Measurements from ENCODE around the gene SSH3.
"Not testable (repeated sequence)": the region's sequence is repeated elsewhere in the genome, so short reads cannot be mapped to it uniquely, and the experiment has no call there.

SSH3 gene

GRCh38 chr11:67303132-67303834 is at the start of gene SSH3:
Gene SSH3 (plus strand): TSS chr11:67303530. CDS start chr11:67303626, 96 bp downstream.
- peak; percentile 41 for DNase-seq

GRCh38 chr11:67253872-67254624 is 49.3 kb upstream of the SSH3 start:
- DNase-seq, result no peak

GRCh38 chr11:67254798-67255197 is 48.5 kb upstream of the SSH3 start:
- no peak for DNase-seq

GRCh38 chr11:67255353-67255752 is 48.0 kb upstream of the SSH3 start:
- DNase-seq, result no peak

GRCh38 chr11:67255864-67256263 is 47.5 kb upstream of the SSH3 start:
- no peak for DNase-seq

- DNase-seq, result no peak
Measured at GRCh38 chr11:67256477-67257135, 46.7 kb upstream of the SSH3 start.

- DNase-seq, result no peak
Measured at GRCh38 chr11:67260406-67260805, 42.9 kb upstream of the SSH3 start.

GRCh38 chr11:67260885-67261639 is 42.3 kb upstream of the SSH3 start:
- DNase-seq, result not testable (repeated sequence)

- DNase-seq, result no peak
Measured at GRCh38 chr11:67261640-67261945, 41.7 kb upstream of the SSH3 start.

GRCh38 chr11:67261946-67262681 is 41.2 kb upstream of the SSH3 start:
- DNase-seq, result no peak

- peak; percentile 78 for DNase-seq
Measured at GRCh38 chr11:67262731-67263675, 40.3 kb upstream of the SSH3 start.

GRCh38 chr11:67264260-67264659 is 39.1 kb upstream of the SSH3 start:
- DNase-seq, result no peak

GRCh38 chr11:67264877-67265632 is 38.3 kb upstream of the SSH3 start:
- DNase-seq, result no peak

GRCh38 chr11:67265633-67266448 is 37.5 kb upstream of the SSH3 start:
- peak; percentile 83 for DNase-seq

GRCh38 chr11:67266449-67267187 is 36.7 kb upstream of the SSH3 start, which contains the start of gene GRK2:
Gene GRK2 (plus strand): TSS chr11:67266473. CDS start chr11:67266700, 227 bp downstream.
- peak; percentile 61 for DNase-seq

GRCh38 chr11:67267188-67268080 is 35.9 kb upstream of the SSH3 start:
- DNase-seq, result peak; percentile 48

- peak; percentile 70 for DNase-seq
Measured at GRCh38 chr11:67268081-67268961, 35.0 kb upstream of the SSH3 start.

Data from CD4-positive, alpha-beta T cell treated with Interleukin-10 for 1 hour (primary cell).